ENCODE data around the gene RADIL. TPM values are rescaled to one million over a fixed set of nuclear protein-coding genes. Genes with fewer than 3 reads are reported as not detected.
"Not testable (repeated sequence)": the region's sequence is repeated elsewhere in the genome, so short reads cannot be mapped to it uniquely, and the experiment has no call there.

RADIL gene
- total RNA-seq, result 3.9 and 4.1 TPM in 2 replicates

DNA sequence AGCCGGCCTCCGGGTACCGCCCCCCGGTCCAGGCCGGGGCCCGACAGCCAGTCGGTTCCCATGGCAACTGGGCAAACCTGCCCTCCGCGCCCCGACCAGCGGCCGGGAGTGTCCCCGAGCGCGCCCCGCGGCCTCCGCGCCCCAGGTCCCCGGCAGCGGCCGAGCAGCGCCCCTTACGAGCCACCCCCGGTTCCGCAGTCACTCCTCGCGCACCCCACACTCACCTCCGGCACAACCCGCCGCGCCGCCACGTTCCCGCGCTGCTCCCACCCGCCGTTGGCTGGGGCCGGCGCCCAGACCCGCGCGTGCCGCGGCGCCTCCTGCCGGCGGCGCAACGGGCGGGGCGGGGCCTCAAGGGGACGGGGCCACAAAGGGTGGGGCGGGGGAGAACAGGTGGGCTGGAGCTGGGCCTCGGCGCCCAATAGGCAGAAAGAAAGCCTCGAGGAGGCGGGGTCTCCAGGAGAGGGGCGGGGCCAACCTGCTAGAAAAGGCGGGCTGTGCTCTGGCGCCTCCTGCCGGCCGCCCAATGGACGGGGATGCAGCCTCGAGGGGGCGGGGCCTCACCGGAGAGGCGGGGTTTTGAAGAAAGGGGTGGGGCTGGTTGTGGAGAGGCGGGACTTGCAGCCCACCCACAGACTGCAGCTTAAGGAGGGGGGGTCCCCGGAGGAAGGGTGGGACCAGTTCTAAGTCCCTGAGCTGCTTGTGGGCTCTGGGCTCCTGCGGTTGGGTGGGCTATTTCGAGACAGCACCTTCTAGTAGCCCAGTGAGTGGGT lies at the start of gene RADIL:
TSS of gene RADIL (minus strand) at position 345 of the 773 bp plus-strand sequence. CDS start 5,577 bp downstream, outside the sequence.
- DNase-seq, result peak; percentile 80

- DNase-seq, result no peak
These were observed 48.4 kb upstream of the RADIL start for GRCh38 chr7:4931943-4932342.

DNA sequence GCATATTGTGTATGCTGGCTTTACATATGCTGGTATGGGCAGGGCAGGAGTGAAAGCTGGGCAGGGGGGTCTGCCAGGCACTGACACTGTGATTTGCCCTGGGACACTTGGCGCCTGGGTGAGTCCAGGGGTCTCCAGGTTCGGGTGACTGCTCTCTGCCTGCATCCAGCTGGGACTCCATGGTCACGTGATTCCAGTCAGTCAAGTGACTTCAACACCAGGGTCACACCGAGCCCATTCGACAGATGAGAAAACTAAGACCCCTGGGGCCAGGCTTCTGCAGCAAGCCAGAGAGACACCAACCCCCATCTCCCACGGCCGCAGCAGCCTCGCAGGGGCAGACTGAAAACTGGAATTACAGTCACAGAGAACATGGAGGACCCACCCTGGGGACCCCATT lies 45.5 kb upstream of the RADIL start:
- DNase-seq, result no peak

DNA sequence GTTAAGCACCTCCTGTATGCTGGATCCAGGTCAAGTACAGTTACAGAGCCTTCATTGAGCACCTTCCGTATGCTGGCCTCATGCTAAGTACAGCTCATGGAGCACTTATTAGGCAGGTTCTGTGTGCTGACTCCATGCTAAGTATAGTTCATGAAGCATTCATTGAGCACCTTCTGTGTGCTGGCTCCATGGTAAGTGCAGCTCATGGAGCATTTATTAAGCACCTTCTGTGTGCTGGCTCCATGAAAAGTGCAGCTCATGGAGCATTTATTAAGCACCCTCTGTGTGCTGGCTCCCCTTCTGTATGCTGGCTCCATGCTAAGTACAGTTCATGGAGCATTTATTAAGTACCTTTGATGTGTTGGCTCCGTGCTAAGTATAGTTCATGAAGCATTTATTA lies 44.9 kb upstream of the RADIL start:
- no peak for DNase-seq

DNA sequence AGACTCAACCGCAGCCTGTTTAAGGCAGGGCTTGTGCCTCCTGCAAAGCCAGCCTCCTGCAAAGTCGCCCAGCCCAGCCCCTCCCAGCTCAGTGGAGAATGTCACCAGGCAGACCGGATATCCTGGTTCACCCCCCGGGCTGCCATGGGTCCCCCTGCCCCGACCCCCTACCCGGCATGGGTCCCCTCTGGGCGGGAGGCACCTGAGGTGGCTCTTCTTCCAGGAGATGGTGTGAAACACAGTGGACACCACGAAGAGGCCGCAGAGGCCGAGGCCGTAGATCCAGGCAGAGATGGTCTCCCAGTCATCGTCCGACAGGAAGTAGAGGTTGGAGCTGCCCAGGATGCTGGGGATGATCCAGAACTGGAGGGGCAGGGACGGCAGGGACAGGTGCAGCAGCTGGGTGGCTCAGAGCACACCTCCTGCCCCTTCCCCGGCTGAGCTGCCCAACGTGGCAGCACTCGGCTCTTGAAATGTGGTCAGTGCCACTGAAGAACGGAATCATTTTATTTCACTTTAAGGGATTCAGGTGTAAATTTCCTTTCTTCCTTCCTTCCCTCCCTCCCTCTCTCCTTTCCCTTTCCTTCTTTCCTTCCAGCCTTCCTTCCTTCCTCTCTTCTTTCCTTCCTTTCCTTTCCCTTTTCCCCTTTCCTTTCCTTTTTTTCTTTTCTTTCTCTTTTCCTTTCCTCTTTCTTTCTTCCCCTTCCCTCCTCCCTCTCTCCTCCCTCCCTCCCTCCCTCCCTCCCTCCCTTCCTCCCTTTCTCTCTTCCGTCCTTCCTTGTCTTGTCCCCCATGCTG lies 36.7 kb upstream of the RADIL start:
- DNase-seq, result no peak

- DNase-seq, result no peak
These were observed 32.6 kb upstream of the RADIL start for GRCh38 chr7:4916113-4916512.

DNA sequence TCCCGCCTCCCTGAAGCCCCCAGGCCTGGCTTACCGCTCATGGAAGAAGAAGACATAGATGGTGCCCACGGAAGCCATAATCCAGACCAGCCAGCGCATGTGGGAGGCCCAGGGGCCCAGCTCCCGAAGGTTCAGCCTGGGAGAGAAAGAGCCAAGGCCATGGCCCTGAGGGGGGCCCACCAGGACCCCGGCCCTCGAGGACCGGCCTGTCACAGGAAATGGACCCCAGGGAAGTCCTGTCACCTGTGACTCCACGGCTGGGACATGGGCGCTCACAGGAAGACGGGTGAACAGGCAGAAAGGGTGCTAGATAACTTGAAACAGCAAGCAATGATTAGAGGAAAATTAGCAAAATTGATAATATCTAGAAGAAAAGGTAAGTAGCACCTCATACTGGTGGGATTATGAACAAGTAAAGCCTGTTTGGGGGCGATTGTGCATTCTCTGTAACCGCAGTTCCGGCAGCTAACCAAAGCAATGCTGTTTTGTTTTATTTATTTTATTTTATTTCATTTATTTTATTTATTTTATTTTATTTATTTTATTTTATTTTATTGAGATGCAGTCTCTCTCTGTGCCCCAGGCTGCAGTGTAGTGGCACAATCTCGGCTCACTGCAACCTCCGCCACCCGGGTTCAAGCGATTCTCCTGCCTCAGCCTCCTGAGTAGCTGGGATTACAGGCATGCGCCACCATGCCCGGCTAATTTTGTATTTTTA lies 27.8 kb upstream of the RADIL start:
- DNase-seq, result no peak

DNA sequence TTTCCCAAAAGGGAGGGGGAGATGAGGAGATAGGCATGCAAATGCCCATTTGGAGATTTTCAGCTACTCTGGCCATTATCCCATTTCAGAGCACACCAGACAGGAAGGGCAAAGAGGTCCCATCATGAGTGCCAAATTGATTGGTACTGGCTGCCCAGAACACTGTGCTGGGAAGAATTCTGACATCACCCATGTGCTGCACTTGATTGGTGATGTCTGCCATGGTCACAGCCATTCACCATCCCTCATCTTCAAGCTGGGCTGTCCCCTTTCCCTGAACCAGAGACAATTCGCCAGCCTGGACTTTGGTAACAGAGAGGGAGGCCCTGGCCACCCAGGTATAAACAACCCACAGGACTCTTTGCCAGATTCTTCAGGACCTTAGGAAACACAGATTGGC lies 23.2 kb upstream of the RADIL start:
- no peak for DNase-seq

- DNase-seq, result no peak
These were observed 21.7 kb upstream of the RADIL start for GRCh38 chr7:4905171-4905570.

DNA sequence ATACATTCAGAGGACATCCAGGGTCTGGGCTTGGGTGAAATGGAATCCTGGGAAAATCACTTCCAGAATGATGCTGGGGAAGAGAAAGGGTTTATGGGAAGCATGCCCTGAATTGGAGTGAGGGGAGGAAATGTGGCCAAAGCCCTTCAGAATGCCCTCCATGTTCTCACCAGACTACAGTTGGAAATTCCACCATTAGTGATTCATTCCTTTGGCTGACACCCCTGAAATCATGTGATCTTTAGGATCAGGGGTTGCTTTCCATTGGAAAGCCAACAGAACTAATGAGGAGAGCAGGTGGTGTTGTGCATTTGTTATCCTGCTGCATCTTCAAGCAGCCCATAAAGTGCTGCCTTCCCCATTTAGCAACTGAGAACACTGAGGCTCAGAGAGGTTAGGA lies 20.8 kb upstream of the RADIL start:
- DNase-seq, result no peak

GRCh38 chr7:4895766-4896165 lies 12.2 kb upstream of the RADIL start:
- no peak for DNase-seq

GRCh38 chr7:4894482-4894881 lies 11.0 kb upstream of the RADIL start:
- no peak for DNase-seq

DNA sequence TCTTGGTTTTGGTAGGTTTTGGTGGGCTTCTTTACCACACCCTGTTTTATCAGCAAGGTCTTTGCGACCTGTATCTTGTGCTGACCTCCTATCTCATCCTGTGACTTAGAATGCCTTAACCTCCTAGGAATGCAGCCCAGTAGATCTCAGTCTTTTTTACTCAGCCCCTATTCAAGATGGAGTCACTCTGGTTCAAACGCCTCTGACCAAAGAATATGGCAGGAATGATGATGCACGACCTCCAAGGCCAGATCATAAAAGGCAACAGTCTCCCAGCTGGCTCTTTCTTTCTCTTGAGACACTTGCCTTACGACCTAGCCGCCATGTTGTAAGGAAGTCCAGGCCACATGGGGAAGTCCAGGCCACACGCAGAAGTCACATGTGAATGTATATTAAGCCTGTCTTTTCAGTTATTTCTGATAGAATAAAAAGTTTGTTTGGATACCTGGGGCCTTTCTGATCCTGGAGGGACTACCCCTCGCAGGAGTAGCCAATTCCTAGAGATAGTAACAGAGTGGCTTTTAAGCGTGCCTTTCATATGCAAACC lies 10.5 kb upstream of the RADIL start:
- no peak for DNase-seq

DNA sequence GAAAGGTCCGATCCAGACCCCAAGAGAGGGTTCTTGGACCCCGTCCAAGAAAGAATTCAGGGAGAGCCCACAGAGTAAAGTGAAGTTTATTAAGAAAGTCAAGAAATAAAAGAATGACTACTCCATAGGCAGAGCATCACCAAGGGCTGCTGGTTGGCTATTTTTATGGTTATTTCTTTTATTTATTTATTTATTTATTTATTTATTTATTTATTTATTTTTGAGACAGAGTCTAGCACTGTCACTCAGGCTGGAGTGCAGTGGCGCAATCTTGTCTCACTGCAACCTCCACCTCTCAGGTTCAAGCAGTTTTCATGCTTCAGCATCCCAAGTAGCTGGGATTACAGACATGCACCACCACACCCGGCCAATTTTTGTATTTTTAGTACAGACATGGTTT lies 9.7 kb upstream of the RADIL start:
- DNase-seq, result not testable (repeated sequence)

- DNase-seq, result not testable (repeated sequence)
These were observed 8.0 kb upstream of the RADIL start for GRCh38 chr7:4891522-4891921.

- no peak for DNase-seq
These were observed 6.2 kb upstream of the RADIL start for GRCh38 chr7:4889682-4890081.

DNA sequence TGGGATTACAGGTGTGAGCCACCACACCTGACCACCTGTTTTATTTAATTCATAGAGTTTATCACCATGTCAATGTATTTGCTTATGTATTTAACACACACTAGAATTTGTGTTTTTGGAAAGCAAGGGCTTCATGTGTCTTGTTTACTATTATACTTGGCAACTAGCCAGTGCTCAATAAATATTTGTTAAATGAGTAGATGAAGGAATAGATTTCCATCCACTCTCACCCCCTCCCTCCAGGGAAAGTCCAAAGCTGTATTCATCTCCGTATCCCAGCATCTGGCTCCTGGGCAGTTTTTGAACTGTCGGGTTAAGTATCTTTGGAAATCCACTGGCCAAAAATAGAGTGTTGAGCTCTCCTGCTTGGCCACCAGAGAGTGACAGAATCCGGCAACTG lies 4.6 kb upstream of the RADIL start:
- no peak for DNase-seq

- DNase-seq, result no peak
These were observed 3.2 kb upstream of the RADIL start for GRCh38 chr7:4886671-4887070.

- no peak for DNase-seq
These were observed 1.8 kb upstream of the RADIL start for GRCh38 chr7:4885317-4885807.

DNA sequence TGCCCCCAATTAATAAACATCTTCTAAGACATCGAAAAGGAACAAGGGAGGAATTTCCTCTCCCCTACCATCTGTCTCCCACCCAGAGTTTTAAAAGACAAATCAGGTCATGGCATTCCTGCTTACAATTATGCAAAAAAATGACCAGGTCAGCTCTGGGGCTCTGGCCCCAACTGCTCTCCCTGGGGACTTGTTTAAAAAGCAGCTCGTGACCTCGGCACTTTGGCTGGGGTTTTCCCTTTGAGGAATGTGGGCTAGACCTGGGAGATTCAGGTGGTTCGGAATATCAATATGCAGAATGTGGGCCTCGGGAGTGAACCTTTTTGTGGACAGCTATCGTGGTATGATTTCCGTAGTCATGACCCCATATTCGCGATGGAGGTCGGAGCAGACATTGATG lies 648 bp upstream of the RADIL start:
- no peak for DNase-seq

DNA sequence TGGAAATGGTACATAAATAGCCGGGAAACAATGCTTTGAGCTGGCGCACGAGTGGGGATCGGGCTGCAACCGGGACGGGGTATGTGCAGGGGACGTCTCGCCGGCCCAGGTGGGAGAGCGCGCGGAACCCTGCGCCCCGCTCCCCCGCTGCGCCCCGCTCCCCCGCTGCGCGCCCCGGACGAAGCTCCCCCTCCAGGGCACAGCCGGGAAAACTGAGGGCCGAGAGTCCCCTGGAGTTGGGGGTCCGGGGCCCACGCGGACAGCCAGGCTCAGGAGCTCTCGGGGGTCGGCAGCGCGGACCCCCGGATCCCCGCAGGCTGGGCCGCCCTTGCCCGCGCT lies 514 bp downstream of the RADIL start:
- DNase-seq, result no peak

DNA sequence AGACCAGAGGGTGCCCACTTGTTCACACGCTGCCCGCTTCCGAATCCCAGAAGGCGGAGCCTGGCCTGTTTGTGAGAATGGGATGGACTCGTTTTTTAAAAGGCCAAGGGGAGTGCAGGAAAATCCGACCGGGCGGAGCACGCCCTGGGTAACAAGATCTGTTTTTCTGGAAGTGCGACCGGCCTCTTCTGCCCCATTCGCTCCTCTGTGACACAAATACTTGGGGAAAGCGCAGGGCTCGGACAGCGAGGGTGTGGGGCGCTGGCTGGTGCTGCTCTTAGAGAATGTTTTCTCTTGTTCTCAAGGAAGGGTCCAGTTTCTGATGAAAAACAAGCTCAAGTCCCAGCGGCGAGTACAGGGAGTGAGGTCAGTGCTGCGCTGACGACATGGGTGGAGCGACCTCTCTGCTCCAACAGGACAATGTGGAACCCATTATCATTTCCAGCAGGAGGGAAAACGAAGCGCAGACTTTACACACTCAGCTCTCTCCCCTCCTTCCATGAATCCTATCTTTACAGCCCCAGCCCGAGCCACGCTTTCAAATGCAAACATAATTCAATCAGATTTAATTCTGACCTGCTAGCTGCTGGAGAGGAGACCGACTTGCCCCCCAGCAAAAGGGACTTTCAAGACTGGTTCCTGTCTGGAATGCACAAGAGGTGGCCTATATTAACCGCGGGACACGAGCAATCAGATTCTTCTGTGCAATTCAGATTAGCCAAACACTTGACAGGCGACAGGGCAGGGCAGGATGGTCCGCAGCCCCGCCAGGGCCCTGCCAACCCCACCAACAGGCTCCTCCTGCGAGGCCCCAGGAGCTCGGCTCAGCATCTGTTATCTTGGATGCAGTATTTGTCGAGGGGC lies 1.1 kb downstream of the RADIL start:
- peak; percentile 53 for DNase-seq

Data from dermis blood vessel endothelial cell (primary cell).